GM12865 (cell line): ENCODE data around the gene FEZF1.

Experiments used
- DNase-seq: peaks from one replicate; pipeline ENCODE4 v3.0.0; 2010; ENCODE audit warnings: low read depth
- H3K4me3 ChIP-seq: 2 replicates; pipeline ENCODE4 v1.5.1; 2011; ENCODE audit warnings: mild to moderate bottlenecking, low read depth, low read length, control low read depth
- CTCF ChIP-seq: IDR thresholded peaks from 2 replicates; pipeline ENCODE4 v1.5.1; 2011; ENCODE audit warnings: low read length, control low read depth, low read depth, inconsistent platforms; ENCODE audit not compliant: insufficient read depth; ENCODE audit errors: missing control alignments

The FEZF1 gene

DNA sequence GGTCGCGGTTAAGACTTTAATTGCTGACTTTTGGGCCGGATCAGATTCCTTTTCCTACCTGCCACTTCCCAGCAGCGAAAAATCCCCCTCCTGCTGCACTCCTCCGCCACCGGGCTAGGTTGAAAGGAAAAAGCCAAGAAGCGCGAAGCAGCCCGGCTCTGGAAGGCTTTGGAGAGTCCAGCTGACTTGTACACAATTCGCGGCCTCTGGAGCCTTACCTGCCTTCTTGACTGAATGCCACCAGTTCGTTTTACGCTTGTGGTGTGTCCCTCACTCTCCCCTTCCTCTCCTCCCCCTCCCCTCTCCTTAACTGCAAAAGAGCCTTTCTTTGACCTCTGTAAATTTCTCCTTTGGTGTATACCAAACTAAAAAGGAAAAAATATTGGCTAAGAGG, 2.7 kb upstream of the FEZF1 start:
- TF ChIP-seq CTCF: no peak
- no peak overlapping the region for H3K4me3 ChIP-seq
- DNase-seq: no peak

DNA sequence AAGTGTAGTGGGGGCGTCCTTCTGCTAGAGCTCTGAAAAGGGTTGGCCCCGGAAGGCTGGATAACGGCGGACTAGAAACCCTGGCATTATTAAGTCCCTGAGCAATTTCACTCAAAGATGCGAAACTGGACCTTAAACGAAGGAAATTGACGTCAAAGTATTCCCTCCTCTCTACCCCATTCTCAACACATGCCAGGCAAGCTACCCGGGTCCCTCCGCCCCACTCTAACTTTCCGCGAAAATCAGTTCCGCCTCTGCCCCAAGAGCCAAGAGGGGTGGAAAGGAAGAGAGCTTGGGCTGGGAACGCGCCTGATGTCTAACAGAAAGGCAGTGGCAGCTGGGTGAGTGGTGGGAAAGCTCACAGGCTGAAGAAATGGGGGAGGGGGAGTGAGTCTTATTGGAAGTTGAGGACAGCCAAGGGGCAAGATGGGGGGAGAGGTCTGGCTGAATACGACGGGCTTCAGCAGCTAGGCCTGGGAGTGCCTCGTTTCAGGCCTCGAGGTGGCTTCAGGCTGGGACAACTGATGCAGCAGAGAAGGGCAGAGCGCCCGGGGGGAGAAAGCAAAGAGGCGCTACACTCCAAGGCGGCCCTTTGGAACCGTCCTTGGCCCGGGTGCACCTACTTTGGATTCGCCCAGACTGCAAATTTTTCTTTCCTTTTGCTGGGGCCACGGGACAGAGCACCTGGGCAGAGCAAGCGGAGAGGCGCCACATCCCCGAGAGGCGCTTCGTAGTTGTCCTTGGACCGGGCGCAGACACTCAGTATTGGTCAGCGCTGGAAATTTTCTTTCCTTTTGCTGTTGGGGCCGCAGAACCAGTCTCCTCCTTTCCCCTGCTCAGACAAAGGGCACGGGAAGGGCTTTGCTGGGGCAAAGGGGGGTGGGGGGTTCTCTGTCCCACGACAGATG, 2.0 kb upstream of the FEZF1 start:
- no peak overlapping the region for H3K4me3 ChIP-seq
- no peak for DNase-seq
- TF ChIP-seq CTCF: no peak

DNA sequence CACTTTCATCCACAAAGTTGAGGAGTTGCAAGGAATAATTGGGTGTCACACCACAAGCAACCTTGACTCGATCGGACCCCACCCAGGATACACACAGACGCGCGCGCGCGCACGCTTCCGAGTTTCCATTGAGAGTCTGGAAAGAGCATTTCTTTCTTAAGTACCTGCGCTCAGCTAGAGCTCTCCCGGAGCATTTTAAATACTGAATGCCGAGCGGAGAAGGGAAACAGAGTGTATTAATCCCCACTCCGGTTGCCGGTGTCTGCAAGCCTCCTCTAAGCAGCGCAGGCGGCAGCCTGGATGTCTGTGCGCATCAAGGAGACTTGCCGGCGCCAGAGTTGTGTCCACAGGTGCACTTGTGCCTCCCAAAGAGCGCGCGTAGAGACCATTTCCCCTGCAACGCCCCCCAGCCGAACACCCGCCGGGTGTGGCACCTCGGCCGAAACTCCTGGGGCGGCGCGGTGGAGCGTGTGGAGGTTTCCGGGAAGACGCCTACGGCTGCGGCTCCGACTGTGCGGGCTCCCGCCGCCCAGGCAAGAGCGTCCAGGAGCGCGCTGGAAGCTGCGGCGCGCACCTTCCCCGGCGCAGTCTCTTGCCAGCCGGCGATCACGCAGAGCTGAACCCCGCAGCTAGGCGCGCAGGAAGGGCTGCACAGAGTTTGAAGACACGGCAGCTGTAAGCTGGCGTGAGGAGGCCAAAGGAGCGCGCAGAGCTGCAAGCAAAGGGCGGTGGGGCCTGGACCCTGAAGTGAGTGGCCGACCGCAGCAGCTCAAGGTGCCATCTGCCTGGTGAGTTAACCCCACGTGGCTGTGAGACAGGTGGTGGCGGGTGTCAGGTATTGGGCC, 1.1 kb upstream of the FEZF1 start:
- no peak for DNase-seq
- TF ChIP-seq CTCF: no peak
- no peak overlapping the region for H3K4me3 ChIP-seq

DNA sequence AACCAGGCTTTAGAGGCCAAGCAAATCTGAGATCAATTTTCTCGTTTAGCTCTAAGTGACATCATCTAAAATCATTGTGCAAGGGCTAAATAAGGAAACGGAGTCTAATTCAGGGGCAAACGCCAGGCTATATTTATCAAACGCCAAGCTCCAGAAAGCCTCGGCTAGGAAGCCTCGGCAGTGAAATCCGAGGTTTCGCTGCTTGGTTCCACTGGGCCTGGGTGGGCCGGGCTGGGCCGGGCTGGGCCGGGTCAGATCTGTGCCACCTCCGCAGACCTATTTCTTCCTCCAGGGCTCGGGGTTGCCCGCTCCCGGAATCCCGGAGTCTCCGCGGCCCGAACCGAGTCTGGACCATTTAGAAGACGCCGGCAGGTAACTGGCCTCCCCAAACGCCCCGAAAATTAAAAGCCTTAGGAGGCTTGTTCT, 459 bp upstream of the FEZF1 start:
- no peak for DNase-seq
- H3K4me3 ChIP-seq: no peak overlapping the region
- no peak for TF ChIP-seq CTCF

DNA sequence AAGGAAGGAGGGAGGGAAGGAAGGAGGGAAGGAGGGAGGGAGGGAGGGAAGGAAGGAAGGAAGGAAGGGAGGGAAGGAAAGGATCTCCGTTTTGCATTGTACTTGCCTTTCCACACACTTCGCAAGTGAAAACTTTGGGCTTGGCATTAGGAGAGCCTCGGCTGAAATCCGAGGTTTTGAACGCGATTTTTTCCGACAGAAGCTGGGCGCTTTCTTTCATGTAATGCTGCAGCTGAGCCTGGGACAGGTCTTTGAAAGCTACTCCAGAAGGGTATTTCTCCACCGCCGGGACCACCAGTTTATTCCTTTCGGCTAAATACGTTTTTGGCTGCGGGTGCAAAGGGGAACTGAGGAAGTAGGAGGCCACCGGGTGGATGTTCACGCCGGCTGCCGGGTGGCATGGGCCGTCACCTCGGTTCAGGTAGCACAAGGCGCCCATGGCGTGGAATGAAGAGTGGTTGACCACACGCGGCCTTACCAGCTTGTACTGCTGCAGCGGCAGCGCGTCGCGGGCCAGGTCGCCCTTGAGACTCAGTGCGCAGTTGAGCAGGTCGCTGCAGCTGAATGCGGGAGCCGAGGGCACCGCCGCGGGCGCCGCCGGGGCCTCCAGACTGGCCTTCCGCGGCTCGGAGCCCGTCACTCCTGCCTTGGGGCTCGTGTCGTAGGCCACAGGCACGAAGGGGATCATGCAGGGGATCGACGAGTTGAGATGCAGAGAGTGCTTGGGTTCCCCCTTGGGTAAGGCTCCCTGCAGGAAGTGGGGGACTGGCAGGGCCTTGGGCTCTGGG, 825 bp downstream of the FEZF1 start:
- H3K4me3 ChIP-seq: no peak overlapping the region
- TF ChIP-seq CTCF: no peak
- DNase-seq: no peak

DNA sequence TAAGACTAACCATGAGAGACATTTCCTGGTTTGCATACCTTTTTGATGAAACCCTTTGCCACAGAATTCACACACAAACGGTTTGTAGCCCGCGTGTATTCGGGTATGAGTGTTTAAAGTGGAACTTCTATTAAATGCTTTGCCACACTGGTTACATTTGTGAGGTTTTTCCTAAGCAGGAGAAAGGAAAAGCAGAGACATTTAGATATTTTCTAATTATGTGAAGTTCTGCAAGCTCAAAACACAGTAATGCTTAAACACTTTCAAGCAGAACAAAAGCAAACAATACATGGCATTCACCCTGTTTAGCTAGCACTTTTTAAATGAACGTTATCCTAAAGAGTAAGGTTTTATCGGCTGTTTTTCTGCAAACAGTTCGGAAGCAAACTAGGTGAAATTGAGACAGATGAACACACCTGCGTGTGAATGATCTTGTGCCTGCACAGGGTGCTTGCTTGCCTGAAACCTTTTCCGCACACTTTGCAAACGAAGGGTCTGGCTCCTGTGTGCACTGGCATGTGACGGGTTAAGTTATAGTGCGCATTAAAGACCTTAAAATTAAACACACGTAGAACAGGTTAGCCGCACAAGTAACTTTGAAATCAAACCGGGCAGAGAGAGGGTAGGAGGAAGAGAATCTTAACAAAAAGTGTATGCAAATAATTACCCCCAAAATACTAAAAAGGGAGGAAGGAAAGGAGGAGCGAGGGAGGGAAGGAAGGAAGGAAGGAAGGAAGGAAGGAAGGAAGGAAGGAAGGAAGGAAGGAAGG, 1.6 kb downstream of the FEZF1 start:
- H3K4me3 ChIP-seq: no peak overlapping the region
- no peak for TF ChIP-seq CTCF
- no peak for DNase-seq
